ENCODE measurements around the gene ZNF14. TPM values are rescaled to one million over a fixed set of nuclear protein-coding genes. Genes with fewer than 3 reads are reported as not detected.

The ZNF14 gene
- total and polyA plus RNA-seq, 10 of the 15 experiments (the other 5 are each of a cell fraction or from before 2014, with no cell fraction given): 2.5 to 7.2 (median 4.6) TPM

DNA sequence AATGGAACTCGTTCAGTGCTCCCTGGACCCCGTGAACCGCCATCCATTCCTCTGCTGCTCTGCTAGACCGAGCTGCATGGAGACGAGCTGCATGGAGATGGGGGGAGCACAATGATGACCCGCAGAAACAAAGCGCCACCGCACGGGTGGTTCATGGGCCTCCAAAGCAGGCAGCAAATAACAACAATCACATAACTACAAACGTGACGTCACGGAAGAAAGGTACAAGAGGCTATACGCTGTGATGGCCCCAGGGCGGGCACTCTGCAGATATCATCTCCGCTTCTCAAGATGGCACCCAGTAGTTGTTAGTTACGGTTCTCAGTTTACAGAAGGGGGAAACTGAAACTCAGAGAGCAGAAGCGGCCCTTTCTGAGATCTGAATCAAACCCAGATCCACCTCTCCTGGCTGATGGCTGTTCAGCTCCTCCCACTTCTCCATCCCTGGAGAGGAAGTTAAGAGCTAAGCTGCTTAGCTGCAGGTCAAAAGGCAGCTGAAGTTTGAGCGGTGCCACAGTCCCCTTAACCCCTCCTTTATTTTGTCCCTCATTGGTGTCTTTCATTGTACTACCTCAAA lies 71.1 kb downstream of the ZNF14 start (continued):
- TF ChIP-seq, protein P1, sequence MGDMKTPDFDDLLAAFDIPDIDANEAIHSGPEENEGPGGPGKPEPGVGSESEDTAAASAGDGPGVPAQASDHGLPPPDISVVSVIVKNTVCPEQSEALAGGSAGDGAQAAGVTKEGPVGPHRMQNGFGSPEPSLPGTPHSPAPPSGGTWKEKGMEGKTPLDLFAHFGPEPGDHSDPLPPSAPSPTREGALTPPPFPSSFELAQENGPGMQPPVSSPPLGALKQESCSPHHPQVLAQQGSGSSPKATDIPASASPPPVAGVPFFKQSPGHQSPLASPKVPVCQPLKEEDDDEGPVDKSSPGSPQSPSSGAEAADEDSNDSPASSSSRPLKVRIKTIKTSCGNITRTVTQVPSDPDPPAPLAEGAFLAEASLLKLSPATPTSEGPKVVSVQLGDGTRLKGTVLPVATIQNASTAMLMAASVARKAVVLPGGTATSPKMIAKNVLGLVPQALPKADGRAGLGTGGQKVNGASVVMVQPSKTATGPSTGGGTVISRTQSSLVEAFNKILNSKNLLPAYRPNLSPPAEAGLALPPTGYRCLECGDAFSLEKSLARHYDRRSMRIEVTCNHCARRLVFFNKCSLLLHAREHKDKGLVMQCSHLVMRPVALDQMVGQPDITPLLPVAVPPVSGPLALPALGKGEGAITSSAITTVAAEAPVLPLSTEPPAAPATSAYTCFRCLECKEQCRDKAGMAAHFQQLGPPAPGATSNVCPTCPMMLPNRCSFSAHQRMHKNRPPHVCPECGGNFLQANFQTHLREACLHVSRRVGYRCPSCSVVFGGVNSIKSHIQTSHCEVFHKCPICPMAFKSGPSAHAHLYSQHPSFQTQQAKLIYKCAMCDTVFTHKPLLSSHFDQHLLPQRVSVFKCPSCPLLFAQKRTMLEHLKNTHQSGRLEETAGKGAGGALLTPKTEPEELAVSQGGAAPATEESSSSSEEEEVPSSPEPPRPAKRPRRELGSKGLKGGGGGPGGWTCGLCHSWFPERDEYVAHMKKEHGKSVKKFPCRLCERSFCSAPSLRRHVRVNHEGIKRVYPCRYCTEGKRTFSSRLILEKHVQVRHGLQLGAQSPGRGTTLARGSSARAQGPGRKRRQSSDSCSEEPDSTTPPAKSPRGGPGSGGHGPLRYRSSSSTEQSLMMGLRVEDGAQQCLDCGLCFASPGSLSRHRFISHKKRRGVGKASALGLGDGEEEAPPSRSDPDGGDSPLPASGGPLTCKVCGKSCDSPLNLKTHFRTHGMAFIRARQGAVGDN (IDR thresholded peaks at IDR 0.05): peak; percentile 57; the same call in 1 of the 2 replicates
- TF ChIP-seq ZNF274 (IDR thresholded peaks at IDR 0.05; ENCODE audit: insufficient read depth, insufficient read length): no peak
- peak; percentile 38; the same call in 1 of the 2 replicates for TF ChIP-seq MXI1 (IDR thresholded peaks at IDR 0.05; ENCODE audit: low read depth, low read length)
- TF ChIP-seq, protein P2, sequence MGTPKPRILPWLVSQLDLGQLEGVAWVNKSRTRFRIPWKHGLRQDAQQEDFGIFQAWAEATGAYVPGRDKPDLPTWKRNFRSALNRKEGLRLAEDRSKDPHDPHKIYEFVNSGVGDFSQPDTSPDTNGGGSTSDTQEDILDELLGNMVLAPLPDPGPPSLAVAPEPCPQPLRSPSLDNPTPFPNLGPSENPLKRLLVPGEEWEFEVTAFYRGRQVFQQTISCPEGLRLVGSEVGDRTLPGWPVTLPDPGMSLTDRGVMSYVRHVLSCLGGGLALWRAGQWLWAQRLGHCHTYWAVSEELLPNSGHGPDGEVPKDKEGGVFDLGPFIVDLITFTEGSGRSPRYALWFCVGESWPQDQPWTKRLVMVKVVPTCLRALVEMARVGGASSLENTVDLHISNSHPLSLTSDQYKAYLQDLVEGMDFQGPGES (IDR thresholded peaks at IDR 0.05): no peak
- TF ChIP-seq ZNF384 (IDR thresholded peaks at IDR 0.05; ENCODE audit: borderline replicate concordance, low read depth, low read length): no peak
- TF ChIP-seq STAT3 (IDR thresholded peaks at IDR 0.05; ENCODE audit: low read depth, low read length): no peak
- TF ChIP-seq CEBPB (IDR thresholded peaks at IDR 0.05; ENCODE audit: borderline replicate concordance in 1 of 2, low read depth in 2 of 2, low read length in 2 of 2): no peak
- TF ChIP-seq DPF2 (IDR thresholded peaks at IDR 0.05): no peak
- TF ChIP-seq KLF5 (IDR thresholded peaks at IDR 0.05; ENCODE audit: partially characterized antibody): peak; percentile 53
- no peak for TF ChIP-seq TCF12 (IDR thresholded peaks at IDR 0.05; ENCODE audit: low read depth, low read length)
- peak; percentile 46; the same call in 1 of the 2 replicates for TF ChIP-seq PML (IDR thresholded peaks at IDR 0.05; ENCODE audit: low read length)
- no peak for TF ChIP-seq MEF2B (IDR thresholded peaks at IDR 0.05; ENCODE audit: partially characterized antibody, poor library complexity, severe bottlenecking)
- no peak for TF ChIP-seq EP300 (IDR thresholded peaks at IDR 0.05; ENCODE audit: borderline replicate concordance in 1 of 2, control insufficient read depth in 1 of 2, low read depth in 2 of 2, low read length in 2 of 2)
- no peak for TF ChIP-seq GATAD2B (conservative IDR thresholded peaks at IDR 0.05; ENCODE audit: low read depth)
- TF ChIP-seq SREBF1 (IDR thresholded peaks at IDR 0.05; ENCODE audit: low read length): no peak
- peak; percentile 24; the same call in 1 of the 2 replicates for TF ChIP-seq IKZF1 (conservative IDR thresholded peaks at IDR 0.05)
- TF ChIP-seq, protein P3, sequence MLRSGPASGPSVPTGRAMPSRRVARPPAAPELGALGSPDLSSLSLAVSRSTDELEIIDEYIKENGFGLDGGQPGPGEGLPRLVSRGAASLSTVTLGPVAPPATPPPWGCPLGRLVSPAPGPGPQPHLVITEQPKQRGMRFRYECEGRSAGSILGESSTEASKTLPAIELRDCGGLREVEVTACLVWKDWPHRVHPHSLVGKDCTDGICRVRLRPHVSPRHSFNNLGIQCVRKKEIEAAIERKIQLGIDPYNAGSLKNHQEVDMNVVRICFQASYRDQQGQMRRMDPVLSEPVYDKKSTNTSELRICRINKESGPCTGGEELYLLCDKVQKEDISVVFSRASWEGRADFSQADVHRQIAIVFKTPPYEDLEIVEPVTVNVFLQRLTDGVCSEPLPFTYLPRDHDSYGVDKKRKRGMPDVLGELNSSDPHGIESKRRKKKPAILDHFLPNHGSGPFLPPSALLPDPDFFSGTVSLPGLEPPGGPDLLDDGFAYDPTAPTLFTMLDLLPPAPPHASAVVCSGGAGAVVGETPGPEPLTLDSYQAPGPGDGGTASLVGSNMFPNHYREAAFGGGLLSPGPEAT (IDR thresholded peaks at IDR 0.05; ENCODE audit: low read depth): peak; percentile 72; the same call in 1 of the 2 replicates
- no peak; the same call in 1 of the 2 replicates for TF ChIP-seq BRCA1 (IDR thresholded peaks at IDR 0.05; ENCODE audit: low read depth, low read length)
- TF ChIP-seq ZNF622 (IDR thresholded peaks at IDR 0.05): no peak
- TF ChIP-seq JUNB (IDR thresholded peaks at IDR 0.05): no peak
- no peak for TF ChIP-seq HDAC2 (IDR thresholded peaks at IDR 0.05)
- TF ChIP-seq NFIC (IDR thresholded peaks at IDR 0.05; ENCODE audit: low read depth, low read length): no peak
- no peak for TF ChIP-seq KDM1A (IDR thresholded peaks at IDR 0.05; ENCODE audit: borderline replicate concordance)
- TF ChIP-seq CREM (IDR thresholded peaks at IDR 0.05; ENCODE audit: low read depth): peak; percentile 84

Data from GM12878 (cell line).